HL-60 (cell line): ENCODE results near the gene NUBP2.

ENCODE experiments used
- DNase-seq, 2 experiments: peaks; one replicate each; pipeline ENCODE4 v3.0.0-alpha.2; 2010 to 2020; ENCODE audit warnings: low read depth in 1 of 2, low spot score in 1 of 2
- H3K27ac ChIP-seq: fragments of 250-450 bp; sonication (Bioruptor Pico); replicated peaks from 2 replicates; pipeline ENCODE4 v1.5.1; 2020; ENCODE audit warnings: mild to moderate bottlenecking, moderate library complexity
- H3K27me3 ChIP-seq: fragments of 250-450 bp; sonication (Bioruptor Pico); 2 replicates; pipeline ENCODE4 v1.5.1; 2021; ENCODE audit warnings: mild to moderate bottlenecking, moderate library complexity; ENCODE audit not compliant: insufficient read depth, poor library complexity, severe bottlenecking
- H3K4me3 ChIP-seq: replicated peaks from 2 replicates; pipeline ENCODE4 v1.5.1; 2011; ENCODE audit warnings: mild to moderate bottlenecking, control low read depth, low read length; ENCODE audit not compliant: insufficient read depth
- CTCF ChIP-seq: IDR thresholded peaks from one replicate; pipeline ENCODE4 v1.5.1; 2011; ENCODE audit warnings: low read length, control low read depth, inconsistent platforms; ENCODE audit not compliant: insufficient read depth
- GABPA ChIP-seq: IDR thresholded peaks from 2 replicates; pipeline ENCODE4 v1.6.1; 2012; ENCODE audit warnings: low read depth
- POLR2AphosphoS5 ChIP-seq: IDR thresholded peaks from 2 replicates; pipeline ENCODE4 v1.6.1; 2012; ENCODE audit warnings: low read depth
- REST ChIP-seq: IDR thresholded peaks from 2 replicates; pipeline ENCODE4 v1.6.1; 2012; ENCODE audit warnings: low read depth; ENCODE audit not compliant: insufficient replicate concordance
- SPI1 ChIP-seq: IDR thresholded peaks from 2 replicates; pipeline ENCODE4 v1.6.1; 2012; ENCODE audit warnings: low read depth, mild to moderate bottlenecking, borderline replicate concordance

Gene NUBP2

GRCh38 chr16:1815461-1815860 lies 32.7 kb downstream of the NUBP2 start:
- Histone ChIP-seq H3K4me3 (no peak overlapping the region), H3K27me3 (no peaks in the 10 kb centered on the region), H3K27ac (no peak overlapping the region)
- no peak for DNase-seq
- TF ChIP-seq REST, result no peak
- TF ChIP-seq CTCF, result no peak
- no peak for TF ChIP-seq GABPA
- TF ChIP-seq SPI1, result no peak
- TF ChIP-seq POLR2AphosphoS5, result no peak

- Histone ChIP-seq H3K4me3 (no peak overlapping the region), H3K27ac (no peak overlapping the region), H3K27me3 (no peaks in the 10 kb centered on the region)
- TF ChIP-seq GABPA, result no peak
- no peak for TF ChIP-seq POLR2AphosphoS5
- no peak for TF ChIP-seq CTCF
- no peak for TF ChIP-seq SPI1
- no peak for TF ChIP-seq REST
- no peak for DNase-seq
Measured at GRCh38 chr16:1816396-1817275, 33.9 kb downstream of the NUBP2 start.

GRCh38 chr16:1817276-1817589 lies 34.5 kb downstream of the NUBP2 start:
- H3K27ac ChIP-seq, result no peak overlapping the region
- DNase-seq, result no peak
- no peaks in the 10 kb centered on the region for H3K27me3 ChIP-seq
- no peak overlapping the region for H3K4me3 ChIP-seq
- TF ChIP-seq REST (no peak), SPI1 (no peak), CTCF (no peak), POLR2AphosphoS5 (no peak), GABPA (no peak)
